ENCODE measurements around the gene MRS2. TPM values are rescaled to one million over a fixed set of nuclear protein-coding genes. Genes with fewer than 3 reads are reported as not detected.

MRS2 gene
- polyA plus RNA-seq, 1 donor from 2014 or later, result 47.9 TPM

GRCh38 chr6:24391756-24392405 is 10.9 kb upstream of the MRS2 start:
- H3F3A ChIP-seq (ENCODE audit: insufficient read depth, low read length, poor library complexity, severe bottlenecking), result no peaks in the 10 kb centered on the region
- no peak for TF ChIP-seq EP300 (conservative IDR thresholded peaks at IDR 0.05; ENCODE audit: poor library complexity, severe bottlenecking)
- TF ChIP-seq, protein P1, sequence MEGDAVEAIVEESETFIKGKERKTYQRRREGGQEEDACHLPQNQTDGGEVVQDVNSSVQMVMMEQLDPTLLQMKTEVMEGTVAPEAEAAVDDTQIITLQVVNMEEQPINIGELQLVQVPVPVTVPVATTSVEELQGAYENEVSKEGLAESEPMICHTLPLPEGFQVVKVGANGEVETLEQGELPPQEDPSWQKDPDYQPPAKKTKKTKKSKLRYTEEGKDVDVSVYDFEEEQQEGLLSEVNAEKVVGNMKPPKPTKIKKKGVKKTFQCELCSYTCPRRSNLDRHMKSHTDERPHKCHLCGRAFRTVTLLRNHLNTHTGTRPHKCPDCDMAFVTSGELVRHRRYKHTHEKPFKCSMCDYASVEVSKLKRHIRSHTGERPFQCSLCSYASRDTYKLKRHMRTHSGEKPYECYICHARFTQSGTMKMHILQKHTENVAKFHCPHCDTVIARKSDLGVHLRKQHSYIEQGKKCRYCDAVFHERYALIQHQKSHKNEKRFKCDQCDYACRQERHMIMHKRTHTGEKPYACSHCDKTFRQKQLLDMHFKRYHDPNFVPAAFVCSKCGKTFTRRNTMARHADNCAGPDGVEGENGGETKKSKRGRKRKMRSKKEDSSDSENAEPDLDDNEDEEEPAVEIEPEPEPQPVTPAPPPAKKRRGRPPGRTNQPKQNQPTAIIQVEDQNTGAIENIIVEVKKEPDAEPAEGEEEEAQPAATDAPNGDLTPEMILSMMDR (IDR thresholded peaks at IDR 0.05; ENCODE audit: poor library complexity, severe bottlenecking), result no peak
- TF ChIP-seq MXI1 (conservative IDR thresholded peaks at IDR 0.05; ENCODE audit: poor library complexity, severe bottlenecking), result no peak
- no peak for TF ChIP-seq SMC3 (conservative IDR thresholded peaks at IDR 0.05; ENCODE audit: poor library complexity)
- TF ChIP-seq TAF1 (IDR thresholded peaks at IDR 0.05; ENCODE audit: low read depth), result no peak
- TF ChIP-seq RAD21 (conservative IDR thresholded peaks at IDR 0.05), result no peak
- TF ChIP-seq, protein P2, sequence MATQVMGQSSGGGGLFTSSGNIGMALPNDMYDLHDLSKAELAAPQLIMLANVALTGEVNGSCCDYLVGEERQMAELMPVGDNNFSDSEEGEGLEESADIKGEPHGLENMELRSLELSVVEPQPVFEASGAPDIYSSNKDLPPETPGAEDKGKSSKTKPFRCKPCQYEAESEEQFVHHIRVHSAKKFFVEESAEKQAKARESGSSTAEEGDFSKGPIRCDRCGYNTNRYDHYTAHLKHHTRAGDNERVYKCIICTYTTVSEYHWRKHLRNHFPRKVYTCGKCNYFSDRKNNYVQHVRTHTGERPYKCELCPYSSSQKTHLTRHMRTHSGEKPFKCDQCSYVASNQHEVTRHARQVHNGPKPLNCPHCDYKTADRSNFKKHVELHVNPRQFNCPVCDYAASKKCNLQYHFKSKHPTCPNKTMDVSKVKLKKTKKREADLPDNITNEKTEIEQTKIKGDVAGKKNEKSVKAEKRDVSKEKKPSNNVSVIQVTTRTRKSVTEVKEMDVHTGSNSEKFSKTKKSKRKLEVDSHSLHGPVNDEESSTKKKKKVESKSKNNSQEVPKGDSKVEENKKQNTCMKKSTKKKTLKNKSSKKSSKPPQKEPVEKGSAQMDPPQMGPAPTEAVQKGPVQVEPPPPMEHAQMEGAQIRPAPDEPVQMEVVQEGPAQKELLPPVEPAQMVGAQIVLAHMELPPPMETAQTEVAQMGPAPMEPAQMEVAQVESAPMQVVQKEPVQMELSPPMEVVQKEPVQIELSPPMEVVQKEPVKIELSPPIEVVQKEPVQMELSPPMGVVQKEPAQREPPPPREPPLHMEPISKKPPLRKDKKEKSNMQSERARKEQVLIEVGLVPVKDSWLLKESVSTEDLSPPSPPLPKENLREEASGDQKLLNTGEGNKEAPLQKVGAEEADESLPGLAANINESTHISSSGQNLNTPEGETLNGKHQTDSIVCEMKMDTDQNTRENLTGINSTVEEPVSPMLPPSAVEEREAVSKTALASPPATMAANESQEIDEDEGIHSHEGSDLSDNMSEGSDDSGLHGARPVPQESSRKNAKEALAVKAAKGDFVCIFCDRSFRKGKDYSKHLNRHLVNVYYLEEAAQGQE (IDR thresholded peaks at IDR 0.05; ENCODE audit: borderline replicate concordance), result no peak
- no peak for TF ChIP-seq POLR2AphosphoS5 (IDR thresholded peaks at IDR 0.05)

GRCh38 chr6:24394061-24394779 is 8.5 kb upstream of the MRS2 start:
- no peak overlapping the region for H3K4me3 ChIP-seq (ENCODE audit: low read length)
- H3K36me3 ChIP-seq (ENCODE audit: insufficient read depth, low read length), result no peaks in the 10 kb centered on the region
- no peaks in the 10 kb centered on the region for H3K27me3 ChIP-seq (ENCODE audit: insufficient read depth, low read depth, low read length)
- no peak overlapping the region for H3K9ac ChIP-seq (ENCODE audit: low read length)
- H3K9me3 ChIP-seq (ENCODE audit: low read length), result no peaks in the 10 kb centered on the region
- H2AFZ ChIP-seq (ENCODE audit: low read depth, low read length), result no peak overlapping the region
- H3F3A ChIP-seq (ENCODE audit: insufficient read depth, low read length, poor library complexity, severe bottlenecking), result no peaks in the 10 kb centered on the region
- TF ChIP-seq TAF1 (IDR thresholded peaks at IDR 0.05; ENCODE audit: low read depth), result no peak
- TF ChIP-seq RAD21 (conservative IDR thresholded peaks at IDR 0.05), result no peak
- no peak for TF ChIP-seq EP300 (conservative IDR thresholded peaks at IDR 0.05; ENCODE audit: poor library complexity, severe bottlenecking)
- TF ChIP-seq, protein P2 (IDR thresholded peaks at IDR 0.05; ENCODE audit: borderline replicate concordance), result no peak
- no peak for TF ChIP-seq MXI1 (conservative IDR thresholded peaks at IDR 0.05; ENCODE audit: poor library complexity, severe bottlenecking)
- no peak for TF ChIP-seq EZH2 (IDR thresholded peaks at IDR 0.05; ENCODE audit: borderline replicate concordance, insufficient read depth, low read length, poor library complexity, severe bottlenecking)
- TF ChIP-seq, protein P1 (IDR thresholded peaks at IDR 0.05; ENCODE audit: poor library complexity, severe bottlenecking), result no peak
- no peak for TF ChIP-seq SMC3 (conservative IDR thresholded peaks at IDR 0.05; ENCODE audit: poor library complexity)
- no peak for TF ChIP-seq POLR2AphosphoS5 (IDR thresholded peaks at IDR 0.05)
- no peaks in the 10 kb centered on the region for H3K79me2 ChIP-seq (replicated peaks; ENCODE audit: insufficient read depth, low read length)
- no peak overlapping the region for H3K27ac ChIP-seq (ENCODE audit: low read length)
- H4K20me1 ChIP-seq (ENCODE audit: insufficient read depth), result no peaks in the 10 kb centered on the region
- no peaks in the 10 kb centered on the region for H3K9me2 ChIP-seq (ENCODE audit: insufficient read depth, low read length)
- H3K4me2 ChIP-seq (ENCODE audit: low read length), result no peak overlapping the region

More at GRCh38 chr6:24391756-24392405, 10.9 kb upstream of the MRS2 start:
- Histone ChIP-seq H3K79me2 (replicated peaks; ENCODE audit: insufficient read depth, low read length) (no peaks in the 10 kb centered on the region), H3K4me3 (ENCODE audit: low read length) (no peak overlapping the region), H3K9me2 (ENCODE audit: insufficient read depth, low read length) (no peaks in the 10 kb centered on the region), H4K20me1 (ENCODE audit: insufficient read depth) (no peaks in the 10 kb centered on the region), H3K4me2 (ENCODE audit: low read length) (no peak overlapping the region), H3K27me3 (ENCODE audit: insufficient read depth, low read depth, low read length) (no peaks in the 10 kb centered on the region), H3K9ac (ENCODE audit: low read length) (no peak overlapping the region), H3K27ac (ENCODE audit: low read length) (no peak overlapping the region), H3K36me3 (ENCODE audit: insufficient read depth, low read length) (no peaks in the 10 kb centered on the region), H2AFZ (ENCODE audit: low read depth, low read length) (no peak overlapping the region), H3K9me3 (ENCODE audit: low read length) (no peaks in the 10 kb centered on the region)
